HepG2 (cell line): ENCODE measurements around the gene JDP2. TPM values are rescaled to one million over a fixed set of nuclear protein-coding genes. Genes with fewer than 3 reads are reported as not detected.

Experiments
- ATAC-seq: fragments of 200-7000 bp; cut with Tn5 transposase; 3 replicates; pipeline ENCODE4 v1.9.1; 2020; ENCODE audit warnings: mild to moderate bottlenecking, moderate library complexity
- BruUV-seq: library from RNA; stranded (reverse); fragments of 400-500 nt; replicated peaks from 2 replicates; lab custom pipeline; 2021; lab: Mats Ljungman, UMichigan
- CTCF ChIA-PET: fragments of 300-600 bp; formaldehyde crosslinking; extraction: SDS; loops from one replicate; lab custom pipeline; 2021; ENCODE audit warnings: low total read pairs, inconsistent platforms, low intra/inter-chr PET ratio; lab: Yijun Ruan, JAX
- POLR2A ChIA-PET: fragments of 350-600 bp; sonication (Branson Sonifier 250); formaldehyde crosslinking; loops from one replicate; lab custom pipeline; 2020; ENCODE audit warnings: antibody characterized with exemption, inconsistent platforms; lab: Yijun Ruan, JAX
- DNase-seq: peaks from one replicate; pipeline ENCODE4 v3.0.0-alpha.2; 2015; ENCODE audit warnings: low spot score
- FAIRE-seq: peaks from 3 replicates; lab custom pipeline; 2011; peaks lifted over from hg19 to GRCh38; lab: Jason Lieb, UNC
- H2AFZ ChIP-seq: one replicate; pipeline ENCODE4 v1.6.1; 2011; ENCODE audit warnings: low read length, inconsistent platforms
- H3K27ac ChIP-seq: fragments of 300-600 bp; 3 replicates; pipeline ENCODE4 v1.8.0; 2011; ENCODE audit warnings: mixed run types, mild to moderate bottlenecking, mixed read lengths, low read length, inconsistent platforms; ENCODE audit not compliant: insufficient read depth; ENCODE audit errors: extremely low read length
- H3K27me3 ChIP-seq, 2 experiments: fragments of 200-600 bp in 1 of 2; 2 replicates in 1 of 2; 3 replicates in 1 of 2; pipeline versions ENCODE4 v1.6.0 to v1.8.0; 2011; ENCODE audit warnings: low read length in 2 of 2, mild to moderate bottlenecking in 2 of 2, moderate library complexity in 2 of 2, inconsistent platforms in 1 of 2; ENCODE audit not compliant: insufficient read depth in 2 of 2, control insufficient read depth in 1 of 2
- H3K36me3 ChIP-seq, 2 experiments: fragments of 200-600 bp in 1 of 2; replicated peaks in 1 of 2; 2 replicates in 1 of 2; 3 replicates in 1 of 2; pipeline versions ENCODE4 v1.5.1 to v1.8.0; 2011; ENCODE audit warnings: low read length in 2 of 2, inconsistent platforms in 1 of 2; ENCODE audit not compliant: insufficient read depth in 2 of 2, control insufficient read depth in 1 of 2
- H3K4me1 ChIP-seq: 2 replicates; pipeline ENCODE4 v1.5.1; 2012; ENCODE audit warnings: low read length, inconsistent platforms; ENCODE audit not compliant: insufficient read depth
- H3K4me2 ChIP-seq: 2 replicates; pipeline ENCODE4 v1.6.0; 2011; ENCODE audit warnings: low read depth, low read length, inconsistent platforms
- H3K4me3 ChIP-seq, 3 experiments: fragments of 200-600 bp in 1 of 3; sonication (generic), shearing (Covaris generic) in 1 of 3; replicated peaks in 1 of 3; 2 replicates each; pipeline ENCODE4 v1.5.1; 2011 to 2016; ENCODE audit warnings: low read length in 3 of 3, inconsistent platforms in 2 of 3, low read depth in 2 of 3, mild to moderate bottlenecking in 2 of 3, control low read depth in 1 of 3, mixed read lengths in 1 of 3; ENCODE audit not compliant: insufficient read depth in 1 of 3
- H3K79me2 ChIP-seq: one replicate; pipeline ENCODE4 v1.6.1; 2011; ENCODE audit warnings: low read length, inconsistent platforms; ENCODE audit not compliant: insufficient read depth
- H3K9ac ChIP-seq: 2 replicates; pipeline ENCODE4 v1.6.0; 2011; ENCODE audit warnings: mild to moderate bottlenecking, low read depth, low read length, inconsistent platforms; ENCODE audit not compliant: insufficient read depth
- H3K9me3 ChIP-seq: 2 replicates; pipeline ENCODE4 v1.5.1; 2012; ENCODE audit warnings: mild to moderate bottlenecking, low read length
- H4K20me1 ChIP-seq: 2 replicates; pipeline ENCODE4 v1.6.0; 2011; ENCODE audit warnings: inconsistent platforms, mild to moderate bottlenecking, low read length, moderate library complexity; ENCODE audit not compliant: insufficient read depth
- MEF2D ChIP-seq: sonication (generic); formaldehyde crosslinking; IDR thresholded peaks from 2 replicates; pipeline ENCODE4 v1.5.1; 2020; ENCODE audit warnings: mild to moderate bottlenecking, missing genetic modification reagents
- MYNN ChIP-seq: sonication (generic); formaldehyde crosslinking; IDR thresholded peaks from 2 replicates; pipeline ENCODE4 v1.4.0; 2020; ENCODE audit warnings: mild to moderate bottlenecking, low read depth, missing genetic modification reagents
- REPIN1 ChIP-seq: sonication (generic); formaldehyde crosslinking; IDR thresholded peaks from 2 replicates; pipeline ENCODE4 v1.8.0; 2022; ENCODE audit warnings: missing genetic modification reagents, low read depth, mild to moderate bottlenecking, borderline replicate concordance
- SOX6 ChIP-seq, 2 experiments: fragments of 450-650 bp in 1 of 2; sonication (generic) in 1 of 2; formaldehyde crosslinking in 1 of 2; IDR thresholded peaks; 2 replicates each; pipeline versions ENCODE4 v1.4.0 to v1.6.1; 2017 to 2020; ENCODE audit warnings: antibody characterized with exemption in 1 of 2, mild to moderate bottlenecking in 1 of 2, missing genetic modification reagents in 1 of 2
- ZNF33A ChIP-seq: sonication (generic); formaldehyde crosslinking; IDR thresholded peaks from 2 replicates; pipeline ENCODE4 v1.5.1; 2020; ENCODE audit warnings: missing genetic modification reagents, mild to moderate bottlenecking, moderate library complexity, borderline replicate concordance
- ZNF451 ChIP-seq: sonication (generic); formaldehyde crosslinking; IDR thresholded peaks from 2 replicates; pipeline ENCODE4 v1.5.0; 2020; ENCODE audit warnings: mild to moderate bottlenecking, missing genetic modification reagents
- ZNF550 ChIP-seq: sonication (generic); formaldehyde crosslinking; IDR thresholded peaks from 2 replicates; pipeline ENCODE4 v1.4.0; 2020; ENCODE audit warnings: mild to moderate bottlenecking, missing genetic modification reagents, borderline replicate concordance
- WGBS: methylation state at CpG from one replicate; pipeline ENCODE4 v1.1.6; 2017; ENCODE audit warnings: low lambda C conversion rate; 5-methylcytosine and 5-hydroxymethylcytosine counted together
- in situ Hi-C: cut with HindIII; loops from 2 replicates; pipeline ENCODE4 v1.10.0; 2017; ENCODE audit warnings: low pct_unique_long_range_greater_than_20kb; ENCODE audit not compliant: extremely low pct_ligation_motif_present
- intact Hi-C: fragments of 100-400 bp; cut with micrococcal nuclease; formaldehyde crosslinking; loops from one replicate; pipeline ENCODE4 v1.10.0; 2022; ENCODE audit not compliant: unreplicated experiment
- polyA plus RNA-seq, 8 experiments: library from polyadenylated mRNA; depleted of rRNA in 3 of 8; stranded (reverse) in 7 of 8; unstranded in 1 of 8; fragments of >200 nt; fragmentation: Illumina TruSeq in 4 of 8; extraction: Trizol in 4 of 8; gene quantifications; 2 replicates each; pipeline versions ENCODE4 v1.2.1 to v1.2.3, GENCODE V29; 2011 to 2016; ENCODE audit warnings: low read depth in 4 of 8, missing spikeins in 1 of 8, mixed read lengths in 1 of 8; ENCODE audit not compliant: insufficient read depth in 1 of 8
- total RNA-seq, 5 experiments: library from RNA; depleted of rRNA; stranded (reverse); fragments of >200 nt; fragmentation: Illumina TruSeq; extraction: Trizol; gene quantifications; 2 replicates each; pipeline ENCODE4 v1.2.3, GENCODE V29; 2016; ENCODE audit warnings: low read depth in 1 of 5
- TF ChIP-seq, protein P1 (sequence below): IDR thresholded peaks from 2 replicates; pipeline ENCODE4 v1.6.1; 2018; ENCODE audit warnings: missing genetic modification reagents
- TF ChIP-seq, protein P2 (sequence below): IDR thresholded peaks from 2 replicates; pipeline ENCODE4 v1.6.1; 2016; ENCODE audit warnings: missing compliant biosample characterization, missing genetic modification reagents, borderline replicate concordance
- TF ChIP-seq, protein P3 (sequence below): sonication (generic); formaldehyde crosslinking; IDR thresholded peaks from 2 replicates; pipeline ENCODE4 v1.5.0; 2020; ENCODE audit warnings: mild to moderate bottlenecking, missing genetic modification reagents

The JDP2 gene
- total and polyA plus RNA-seq, 2 of the 13 experiments (the other 11 are each of a cell fraction or from before 2014, with no cell fraction given): 8.0 to 8.9 TPM

DNA sequence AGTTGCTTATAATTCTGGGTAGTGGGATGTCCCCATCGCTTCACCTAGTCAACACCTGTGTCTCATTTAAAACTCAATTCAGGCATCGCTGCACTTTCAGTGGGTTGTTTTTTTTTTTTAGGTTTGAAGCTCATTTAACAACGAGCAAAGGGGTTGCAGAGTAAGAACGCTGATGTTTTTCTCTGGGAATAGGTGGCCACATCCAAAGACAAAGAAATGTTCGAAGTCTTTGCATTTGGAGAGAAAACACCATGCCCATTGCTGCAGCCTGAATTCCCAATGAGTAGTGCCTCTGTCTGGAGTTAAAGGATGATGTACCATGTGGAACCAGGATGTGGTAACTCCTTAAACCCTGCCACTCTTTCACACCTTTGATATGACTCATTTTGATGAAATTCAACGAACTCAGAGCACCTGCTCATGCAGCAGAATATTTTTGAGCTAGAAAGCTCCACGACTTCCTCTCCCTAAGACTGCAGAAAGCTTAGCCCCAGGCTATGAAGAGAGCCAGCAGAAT, 59.4 kb downstream of the JDP2 start (continued):
- TF ChIP-seq, protein P1, sequence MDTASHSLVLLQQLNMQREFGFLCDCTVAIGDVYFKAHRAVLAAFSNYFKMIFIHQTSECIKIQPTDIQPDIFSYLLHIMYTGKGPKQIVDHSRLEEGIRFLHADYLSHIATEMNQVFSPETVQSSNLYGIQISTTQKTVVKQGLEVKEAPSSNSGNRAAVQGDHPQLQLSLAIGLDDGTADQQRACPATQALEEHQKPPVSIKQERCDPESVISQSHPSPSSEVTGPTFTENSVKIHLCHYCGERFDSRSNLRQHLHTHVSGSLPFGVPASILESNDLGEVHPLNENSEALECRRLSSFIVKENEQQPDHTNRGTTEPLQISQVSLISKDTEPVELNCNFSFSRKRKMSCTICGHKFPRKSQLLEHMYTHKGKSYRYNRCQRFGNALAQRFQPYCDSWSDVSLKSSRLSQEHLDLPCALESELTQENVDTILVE: no peak
- TF ChIP-seq SOX6 (IDR thresholded peaks at IDR 0.05): no peak
- TF ChIP-seq SOX6 (CRISPR knock-in tag; IDR thresholded peaks at IDR 0.05): no peak
- no peak for TF ChIP-seq REPIN1 (CRISPR knock-in tag)

DNA sequence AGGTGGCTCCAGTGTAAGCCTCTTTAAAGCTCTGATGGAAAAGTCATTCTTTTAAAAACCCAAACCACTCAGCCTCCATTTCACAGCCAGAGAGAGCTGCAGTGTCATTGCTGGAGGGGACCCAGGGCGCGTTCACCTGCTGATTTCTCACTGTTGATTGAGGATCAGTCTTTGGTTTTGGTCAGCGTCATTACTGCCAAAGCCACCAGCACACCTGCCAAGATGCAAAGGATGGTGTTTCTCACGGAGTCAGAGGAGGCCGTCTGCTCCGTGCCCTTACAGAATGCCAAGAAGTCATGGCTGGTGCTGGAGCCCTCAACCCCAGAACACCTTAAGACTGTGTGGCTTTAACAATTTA, 61.6 kb downstream of the JDP2 start:
- Histone ChIP-seq H3K27me3 (no peaks in the 10 kb centered on the region; a peak in 1 of 5 replicates), H2AFZ (no peak overlapping the region), H3K9ac (no peak overlapping the region), H3K4me1 (0 out of 2 replicates have a peak, but pooled peaks cover 9% of the 10 kb centered on the region), H3K4me2 (no peak overlapping the region), H4K20me1 (no peaks in the 10 kb centered on the region), H3K9me3 (no peaks in the 10 kb centered on the region), H3K36me3 (no peaks in the 10 kb centered on the region), H3K27ac (no peak overlapping the region), H3K4me3 (no peak overlapping the region), H3K79me2 (no peaks in the 10 kb centered on the region)
- BruUV-seq: no TSS peak
- in situ Hi-C loops (loop anchor here (5.0 to 10.0 kb wide), 2 partner anchors 182 to 365 kb away; partner anchors contain the start of gene NEK9), intact Hi-C loops (loop anchor here (1.0 to 2.0 kb wide), 2 partner anchors 71 to 182 kb away; no protein-coding TSS in a partner anchor)
- POLR2A ChIA-PET: no interaction called here
- ATAC-seq: no peak
- TF ChIP-seq ZNF451 (CRISPR knock-in tag) (no peak), MYNN (CRISPR knock-in tag) (no peak), ZNF33A (CRISPR knock-in tag) (no peak), ZNF550 (CRISPR knock-in tag) (no peak), MEF2D (CRISPR knock-in tag) (no peak)
- TF ChIP-seq, protein P2, sequence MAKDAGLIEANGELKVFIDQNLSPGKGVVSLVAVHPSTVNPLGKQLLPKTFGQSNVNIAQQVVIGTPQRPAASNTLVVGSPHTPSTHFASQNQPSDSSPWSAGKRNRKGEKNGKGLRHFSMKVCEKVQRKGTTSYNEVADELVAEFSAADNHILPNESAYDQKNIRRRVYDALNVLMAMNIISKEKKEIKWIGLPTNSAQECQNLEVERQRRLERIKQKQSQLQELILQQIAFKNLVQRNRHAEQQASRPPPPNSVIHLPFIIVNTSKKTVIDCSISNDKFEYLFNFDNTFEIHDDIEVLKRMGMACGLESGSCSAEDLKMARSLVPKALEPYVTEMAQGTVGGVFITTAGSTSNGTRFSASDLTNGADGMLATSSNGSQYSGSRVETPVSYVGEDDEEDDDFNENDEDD: no peak
- TF ChIP-seq, protein P3, sequence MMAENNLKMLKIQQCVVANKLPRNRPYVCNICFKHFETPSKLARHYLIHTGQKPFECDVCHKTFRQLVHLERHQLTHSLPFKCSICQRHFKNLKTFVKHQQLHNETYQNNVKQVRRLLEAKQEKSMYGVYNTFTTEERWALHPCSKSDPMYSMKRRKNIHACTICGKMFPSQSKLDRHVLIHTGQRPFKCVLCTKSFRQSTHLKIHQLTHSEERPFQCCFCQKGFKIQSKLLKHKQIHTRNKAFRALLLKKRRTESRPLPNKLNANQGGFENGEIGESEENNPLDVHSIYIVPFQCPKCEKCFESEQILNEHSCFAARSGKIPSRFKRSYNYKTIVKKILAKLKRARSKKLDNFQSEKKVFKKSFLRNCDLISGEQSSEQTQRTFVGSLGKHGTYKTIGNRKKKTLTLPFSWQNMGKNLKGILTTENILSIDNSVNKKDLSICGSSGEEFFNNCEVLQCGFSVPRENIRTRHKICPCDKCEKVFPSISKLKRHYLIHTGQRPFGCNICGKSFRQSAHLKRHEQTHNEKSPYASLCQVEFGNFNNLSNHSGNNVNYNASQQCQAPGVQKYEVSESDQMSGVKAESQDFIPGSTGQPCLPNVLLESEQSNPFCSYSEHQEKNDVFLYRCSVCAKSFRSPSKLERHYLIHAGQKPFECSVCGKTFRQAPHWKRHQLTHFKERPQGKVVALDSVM: no peak
- no peak for DNase-seq
- no peak for FAIRE-seq
- CTCF ChIA-PET: interaction anchor here (2.3 kb wide), 2 partner anchors 72 to 182 kb away, joined by 13 to 46 read pairs; no protein-coding TSS in a partner anchor
- 80% methylated on average over 5 of the region's 6 CpGs for WGBS
